Measurements from ENCODE around the gene FOXP1.

FOXP1 gene

DNA sequence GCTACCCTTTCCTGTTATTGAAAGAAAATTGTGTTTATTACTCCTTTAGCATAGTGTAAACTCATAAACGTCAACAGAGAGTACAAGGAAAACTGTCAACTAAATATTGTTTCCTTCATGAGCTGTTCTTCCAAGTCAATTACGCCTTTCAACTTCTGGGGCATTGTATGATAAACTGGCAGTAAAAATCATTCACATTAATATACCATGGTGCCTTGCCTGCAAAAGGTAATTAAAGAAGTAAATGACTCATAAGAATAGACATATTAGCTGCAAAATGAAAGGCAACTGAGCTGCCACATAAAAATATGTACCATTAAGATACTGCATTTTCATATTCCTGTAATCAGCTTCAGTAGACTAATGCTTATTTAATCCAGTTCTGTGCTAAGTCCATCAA lies 447.3 kb downstream of the FOXP1 start:
- no peaks in the 10 kb centered on the region; the same call in 1 of the 2 replicates for H3K4me1 ChIP-seq
- TF ChIP-seq, protein P1, sequence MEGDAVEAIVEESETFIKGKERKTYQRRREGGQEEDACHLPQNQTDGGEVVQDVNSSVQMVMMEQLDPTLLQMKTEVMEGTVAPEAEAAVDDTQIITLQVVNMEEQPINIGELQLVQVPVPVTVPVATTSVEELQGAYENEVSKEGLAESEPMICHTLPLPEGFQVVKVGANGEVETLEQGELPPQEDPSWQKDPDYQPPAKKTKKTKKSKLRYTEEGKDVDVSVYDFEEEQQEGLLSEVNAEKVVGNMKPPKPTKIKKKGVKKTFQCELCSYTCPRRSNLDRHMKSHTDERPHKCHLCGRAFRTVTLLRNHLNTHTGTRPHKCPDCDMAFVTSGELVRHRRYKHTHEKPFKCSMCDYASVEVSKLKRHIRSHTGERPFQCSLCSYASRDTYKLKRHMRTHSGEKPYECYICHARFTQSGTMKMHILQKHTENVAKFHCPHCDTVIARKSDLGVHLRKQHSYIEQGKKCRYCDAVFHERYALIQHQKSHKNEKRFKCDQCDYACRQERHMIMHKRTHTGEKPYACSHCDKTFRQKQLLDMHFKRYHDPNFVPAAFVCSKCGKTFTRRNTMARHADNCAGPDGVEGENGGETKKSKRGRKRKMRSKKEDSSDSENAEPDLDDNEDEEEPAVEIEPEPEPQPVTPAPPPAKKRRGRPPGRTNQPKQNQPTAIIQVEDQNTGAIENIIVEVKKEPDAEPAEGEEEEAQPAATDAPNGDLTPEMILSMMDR (IDR thresholded peaks at IDR 0.05; ENCODE audit: low read depth, low read length), result no peak
- no peaks in the 10 kb centered on the region for H3K9me3 ChIP-seq
- no peaks in the 10 kb centered on the region for H3K36me3 ChIP-seq
- no peak overlapping the region for H3K4me3 ChIP-seq (ENCODE audit: low read depth, low read length)
- H3K27me3 ChIP-seq, result no peaks in the 10 kb centered on the region
- no peak for DNase-seq

- Histone ChIP-seq H3K4me3 (ENCODE audit: low read depth, low read length) (no peak overlapping the region), H3K4me1 (peaks cover 6% of the 10 kb centered on the region; the same call in 1 of the 2 replicates), H3K27me3 (no peaks in the 10 kb centered on the region), H3K9me3 (no peaks in the 10 kb centered on the region), H3K36me3 (no peaks in the 10 kb centered on the region)
- TF ChIP-seq, protein P1 (IDR thresholded peaks at IDR 0.05; ENCODE audit: low read depth, low read length), result no peak
- no peak for DNase-seq
Observed at GRCh38 chr3:71135373-71136088, 448.0 kb downstream of the FOXP1 start.

- H3K9me3 ChIP-seq, result no peaks in the 10 kb centered on the region
- H3K4me1 ChIP-seq, result peaks cover 6% of the 10 kb centered on the region; the same call in 1 of the 2 replicates
- H3K36me3 ChIP-seq, result no peaks in the 10 kb centered on the region
- DNase-seq, result no peak
- no peak overlapping the region for H3K4me3 ChIP-seq (ENCODE audit: low read depth, low read length)
- no peaks in the 10 kb centered on the region for H3K27me3 ChIP-seq
- TF ChIP-seq, protein P1 (IDR thresholded peaks at IDR 0.05; ENCODE audit: low read depth, low read length), result no peak
Observed at GRCh38 chr3:71134521-71134920, 449.0 kb downstream of the FOXP1 start.

GRCh38 chr3:71133865-71134264 lies 449.7 kb downstream of the FOXP1 start:
- H3K36me3 ChIP-seq, result no peaks in the 10 kb centered on the region
- H3K4me3 ChIP-seq (ENCODE audit: low read depth, low read length), result no peak overlapping the region
- H3K4me1 ChIP-seq, result peaks cover 6% of the 10 kb centered on the region; the same call in 1 of the 2 replicates
- no peaks in the 10 kb centered on the region for H3K27me3 ChIP-seq
- TF ChIP-seq, protein P1 (IDR thresholded peaks at IDR 0.05; ENCODE audit: low read depth, low read length), result no peak
- DNase-seq, result no peak
- no peaks in the 10 kb centered on the region for H3K9me3 ChIP-seq

DNA sequence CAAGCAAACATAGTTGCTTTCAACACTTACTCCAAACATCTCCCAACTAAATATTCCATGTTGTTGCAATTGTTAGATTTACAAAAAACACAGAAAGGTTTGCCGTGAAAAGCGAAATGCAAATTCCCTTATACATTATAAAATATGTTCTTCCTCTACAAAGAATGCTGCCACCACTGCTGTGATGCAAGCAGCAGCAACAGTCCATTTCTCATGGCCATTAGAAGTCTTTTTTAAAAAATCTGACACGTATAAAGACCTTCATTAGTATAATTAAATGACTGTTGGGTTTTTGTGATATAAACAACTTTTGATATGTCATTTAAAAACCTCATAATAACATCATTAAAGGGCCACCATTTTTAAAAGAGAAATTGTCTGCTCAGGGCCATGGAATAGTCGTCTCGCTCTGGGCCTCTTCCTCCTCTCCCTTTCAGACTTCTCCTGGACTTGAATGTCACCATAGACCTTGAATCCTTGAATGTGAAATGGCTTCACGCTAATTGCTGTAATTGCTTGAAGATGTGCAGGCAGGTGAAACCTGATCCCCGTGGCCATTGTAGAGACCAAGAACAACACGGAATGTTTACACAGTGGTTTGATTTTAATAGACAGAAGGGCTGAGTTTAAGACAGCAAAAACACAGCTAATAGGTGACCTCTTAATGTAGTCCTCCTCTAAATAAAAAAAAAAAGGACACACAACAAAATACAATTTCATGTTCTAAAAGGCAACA lies 450.4 kb downstream of the FOXP1 start:
- TF ChIP-seq, protein P1 (IDR thresholded peaks at IDR 0.05; ENCODE audit: low read depth, low read length), result no peak
- H3K36me3 ChIP-seq, result no peaks in the 10 kb centered on the region
- DNase-seq, result no peak
- H3K4me3 ChIP-seq (ENCODE audit: low read depth, low read length), result no peak overlapping the region
- H3K27me3 ChIP-seq, result no peaks in the 10 kb centered on the region
- H3K4me1 ChIP-seq, result peaks cover 11% of the 10 kb centered on the region; the same call in 1 of the 2 replicates
- H3K9me3 ChIP-seq, result no peaks in the 10 kb centered on the region

All from BE2C (cell line).